HG03469 (cell line): ENCODE measurements around the gene TBCD.

Experiments
- ATAC-seq: cut with Tn5 transposase; IDR thresholded peaks from one replicate; pipeline ENCODE4 v1.9.1; 2021; ENCODE audit warnings: mild to moderate bottlenecking, moderate library complexity, moderate number of reproducible peaks; ENCODE audit not compliant: unreplicated experiment

TBCD gene

DNA sequence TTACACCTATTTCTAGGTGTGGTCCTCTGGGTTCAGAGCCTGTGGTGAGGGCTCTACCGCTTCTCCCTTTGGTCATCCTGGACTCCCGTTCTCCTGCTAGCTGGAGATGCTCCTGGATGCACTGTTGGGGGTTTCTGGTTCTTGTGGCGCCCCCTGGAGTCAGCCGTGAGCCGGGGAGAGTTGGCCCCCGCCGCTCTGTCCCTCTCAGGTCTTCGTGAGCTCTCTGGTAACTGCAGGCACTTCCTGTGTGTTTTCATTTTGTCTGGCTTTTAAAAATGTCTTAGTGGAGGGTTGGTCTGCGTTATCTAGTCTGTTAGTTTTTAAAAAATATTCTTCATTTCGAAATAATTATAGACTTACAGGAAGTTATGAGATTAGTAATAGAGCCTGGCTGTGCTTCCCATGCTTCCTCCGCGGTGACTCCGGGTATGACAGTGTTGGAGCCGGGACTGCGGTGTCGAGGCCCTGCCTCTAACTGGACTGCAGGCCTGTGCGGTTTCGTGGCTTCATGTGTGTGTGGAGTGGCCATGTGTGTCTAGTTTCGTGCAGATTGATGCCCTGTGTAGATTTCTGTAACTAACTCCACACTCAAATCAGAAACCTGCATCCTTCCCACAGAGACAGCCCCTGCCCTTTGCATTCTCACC is 166.0 kb downstream of the TBCD start:
- ATAC-seq, result no peak

DNA sequence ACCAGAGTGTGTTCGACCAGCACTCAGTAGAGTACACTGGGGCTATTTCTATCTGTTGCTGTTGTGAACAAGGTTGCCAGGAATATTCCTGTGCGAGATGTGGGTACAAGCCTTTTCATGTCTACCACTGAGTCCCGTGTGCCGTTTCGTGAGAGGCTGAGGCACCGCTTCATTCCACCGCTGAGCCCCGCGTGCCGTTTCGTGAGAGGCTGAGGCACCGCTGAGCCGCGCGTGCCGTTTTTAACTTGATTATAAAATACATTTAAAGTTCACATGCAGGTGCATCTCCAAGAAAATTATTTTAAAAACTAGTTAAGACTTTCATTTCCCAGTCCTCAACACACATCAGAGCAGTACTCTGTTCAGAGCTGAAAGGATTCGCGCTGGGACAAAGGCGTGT is 166.6 kb downstream of the TBCD start:
- ATAC-seq, result no peak

GRCh38 chr17:82920150-82920549 is 168.3 kb downstream of the TBCD start:
- ATAC-seq, result no peak

DNA sequence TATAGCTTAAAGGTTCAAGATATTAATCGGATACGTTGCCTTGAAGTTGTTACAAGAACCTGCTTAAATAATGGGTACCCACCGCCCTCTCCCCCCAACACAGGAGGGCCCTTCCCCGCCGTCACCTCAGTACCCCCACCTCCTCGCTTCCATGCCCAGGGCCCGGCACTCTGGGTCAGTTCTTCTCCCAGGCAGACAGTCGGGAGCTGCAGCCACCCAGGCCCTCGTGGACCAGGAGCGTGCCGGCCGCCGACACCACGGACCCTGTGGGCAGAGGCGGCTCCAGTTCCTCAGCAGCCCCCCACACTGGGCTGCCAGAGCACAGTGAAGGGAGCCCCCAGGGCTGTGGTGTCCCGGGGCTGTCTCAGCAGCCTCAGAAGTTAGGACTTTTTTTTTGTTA is 168.8 kb downstream of the TBCD start:
- ATAC-seq, result no peak

DNA sequence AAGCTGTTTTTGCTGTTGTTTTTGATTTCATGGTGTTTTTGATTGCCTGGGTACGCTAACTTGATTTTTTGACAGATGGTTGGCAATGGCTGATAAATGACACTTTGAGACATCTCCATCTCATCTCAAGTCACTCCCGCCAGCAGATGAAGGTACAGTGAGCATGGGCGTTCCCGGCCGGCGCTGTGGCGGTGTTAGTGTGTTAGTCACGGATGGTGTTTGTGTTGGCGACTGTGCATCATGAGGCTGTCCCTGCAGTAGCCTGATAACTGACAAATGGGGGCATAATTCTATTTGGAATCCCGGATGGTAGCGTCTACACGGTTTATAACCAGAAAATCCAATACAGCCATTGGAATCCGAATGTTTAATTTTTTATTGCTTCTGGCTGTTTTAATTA is 169.6 kb downstream of the TBCD start:
- no peak for ATAC-seq

- ATAC-seq, result no peak
Observed at GRCh38 chr17:82922646-82923045, 170.8 kb downstream of the TBCD start.

DNA sequence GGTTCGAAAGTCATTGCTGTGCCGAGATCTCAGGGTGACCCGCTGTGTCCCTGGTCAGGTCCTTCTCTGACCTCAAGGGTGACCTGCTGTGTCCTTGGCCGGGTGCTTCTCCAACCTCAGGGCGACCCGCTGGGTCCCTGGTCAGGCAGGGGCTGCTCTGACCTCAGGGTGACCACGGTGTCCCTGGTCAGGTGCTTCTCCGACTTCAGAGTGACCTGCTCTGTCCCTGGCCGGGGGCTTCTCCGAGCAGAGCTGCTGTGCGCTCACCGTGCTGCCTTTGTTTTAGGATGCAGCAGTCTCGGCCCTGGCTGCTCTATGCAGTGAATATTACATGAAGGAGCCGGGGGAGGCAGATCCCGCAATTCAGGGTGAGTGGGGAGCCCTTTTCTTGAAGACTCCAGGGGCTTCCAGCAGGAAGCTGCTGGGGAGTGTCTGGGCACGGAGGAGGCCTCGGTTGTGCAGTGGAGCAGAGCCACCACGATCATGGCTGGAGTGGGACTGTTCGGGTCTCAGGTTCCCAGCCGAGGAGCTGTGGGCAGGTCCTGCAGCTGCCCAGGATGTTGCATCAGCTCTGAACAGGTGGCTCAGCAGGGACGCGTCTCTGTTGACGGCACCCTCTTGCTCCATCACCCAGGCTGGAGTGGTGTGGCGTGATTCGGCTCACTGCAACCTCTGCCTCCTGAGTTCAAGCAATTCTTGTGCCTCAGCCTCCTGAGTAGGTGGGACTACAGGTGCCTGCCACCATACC is 171.7 kb downstream of the TBCD start:
- no peak for ATAC-seq

GRCh38 chr17:82924214-82924613 is 172.3 kb downstream of the TBCD start:
- no peak for ATAC-seq

DNA sequence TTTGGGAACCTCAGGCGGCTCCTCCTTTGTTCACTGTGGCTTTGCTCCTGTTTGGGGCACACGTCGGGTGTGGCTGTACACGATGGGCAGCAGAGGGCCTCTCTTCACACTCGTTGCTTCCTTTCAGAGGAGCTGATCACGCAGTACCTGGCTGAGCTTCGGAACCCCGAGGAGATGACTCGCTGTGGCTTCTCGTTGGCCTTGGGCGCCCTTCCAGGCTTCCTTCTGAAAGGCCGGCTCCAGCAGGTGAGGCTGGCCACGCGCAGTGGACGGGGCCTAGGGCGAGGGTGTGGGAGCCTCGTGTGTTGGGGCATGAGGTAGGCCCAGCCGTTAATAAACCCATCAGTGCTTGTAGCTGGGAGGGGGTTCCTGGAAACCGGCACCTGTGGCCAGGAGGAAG is 172.9 kb downstream of the TBCD start:
- no peak for ATAC-seq

- ATAC-seq, result no peak
Observed at GRCh38 chr17:82925336-82925735, 173.5 kb downstream of the TBCD start.

DNA sequence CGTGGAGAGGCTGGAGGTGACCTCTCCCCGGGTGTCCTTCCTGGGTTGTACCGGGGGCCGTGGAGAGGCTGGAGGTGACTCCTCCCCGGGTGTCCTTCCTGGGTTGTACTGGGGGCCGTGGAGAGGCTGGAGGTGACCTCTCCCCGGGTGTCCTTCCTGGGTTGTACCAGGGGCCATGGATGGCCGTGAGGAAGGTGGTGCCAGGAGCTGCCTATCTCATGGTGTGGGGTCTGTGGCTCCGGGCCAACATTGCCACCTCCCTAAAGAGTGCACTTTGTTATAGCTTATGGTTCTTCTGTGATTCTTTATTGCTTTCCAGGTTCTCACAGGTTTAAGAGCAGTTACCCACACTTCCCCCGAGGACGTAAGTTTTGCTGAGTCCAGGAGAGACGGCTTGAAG is 174.2 kb downstream of the TBCD start:
- no peak for ATAC-seq

GRCh38 chr17:82926716-82927115 is 174.9 kb downstream of the TBCD start:
- ATAC-seq, result no peak

DNA sequence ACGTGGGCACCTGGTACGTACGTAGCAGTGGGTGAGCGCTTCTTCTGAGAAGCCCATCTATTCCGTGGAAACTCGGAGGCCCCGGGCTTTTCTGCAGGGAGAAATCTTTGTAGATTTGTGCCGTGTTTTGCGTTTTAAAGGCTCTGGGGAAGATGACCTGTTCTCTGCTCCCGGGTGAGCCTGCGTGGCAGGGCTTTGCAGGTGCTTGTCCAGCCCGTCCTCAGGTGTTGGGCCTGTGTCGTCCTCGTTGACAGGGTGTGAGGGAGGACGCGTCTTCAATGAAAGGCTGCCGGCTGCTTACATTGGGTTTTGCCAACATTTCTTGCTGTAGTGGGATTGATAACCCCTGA is 175.4 kb downstream of the TBCD start:
- no peak for ATAC-seq

- ATAC-seq, result no peak
Observed at GRCh38 chr17:82927661-82928601, 176.1 kb downstream of the TBCD start.

- no peak for ATAC-seq
Observed at GRCh38 chr17:82929011-82929622, 177.3 kb downstream of the TBCD start.

DNA sequence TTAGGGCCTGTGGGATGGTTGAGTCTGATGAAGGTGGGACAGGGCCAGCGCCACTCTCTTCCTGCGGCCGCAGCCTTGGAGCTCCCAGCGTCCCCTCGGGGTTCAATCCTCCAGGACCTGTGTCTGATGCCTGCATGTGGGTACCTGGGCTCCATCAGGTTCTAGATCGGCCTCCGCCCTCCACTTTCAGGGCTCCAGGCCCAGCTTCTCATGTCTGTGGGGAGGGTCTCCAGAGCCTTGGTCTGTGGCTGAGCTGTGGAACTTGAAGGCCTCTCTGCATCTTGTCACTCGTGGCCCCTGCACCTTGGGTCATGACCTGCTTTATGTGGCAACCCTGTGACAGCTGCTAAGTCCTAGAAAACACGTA is 177.8 kb downstream of the TBCD start:
- no peak for ATAC-seq

DNA sequence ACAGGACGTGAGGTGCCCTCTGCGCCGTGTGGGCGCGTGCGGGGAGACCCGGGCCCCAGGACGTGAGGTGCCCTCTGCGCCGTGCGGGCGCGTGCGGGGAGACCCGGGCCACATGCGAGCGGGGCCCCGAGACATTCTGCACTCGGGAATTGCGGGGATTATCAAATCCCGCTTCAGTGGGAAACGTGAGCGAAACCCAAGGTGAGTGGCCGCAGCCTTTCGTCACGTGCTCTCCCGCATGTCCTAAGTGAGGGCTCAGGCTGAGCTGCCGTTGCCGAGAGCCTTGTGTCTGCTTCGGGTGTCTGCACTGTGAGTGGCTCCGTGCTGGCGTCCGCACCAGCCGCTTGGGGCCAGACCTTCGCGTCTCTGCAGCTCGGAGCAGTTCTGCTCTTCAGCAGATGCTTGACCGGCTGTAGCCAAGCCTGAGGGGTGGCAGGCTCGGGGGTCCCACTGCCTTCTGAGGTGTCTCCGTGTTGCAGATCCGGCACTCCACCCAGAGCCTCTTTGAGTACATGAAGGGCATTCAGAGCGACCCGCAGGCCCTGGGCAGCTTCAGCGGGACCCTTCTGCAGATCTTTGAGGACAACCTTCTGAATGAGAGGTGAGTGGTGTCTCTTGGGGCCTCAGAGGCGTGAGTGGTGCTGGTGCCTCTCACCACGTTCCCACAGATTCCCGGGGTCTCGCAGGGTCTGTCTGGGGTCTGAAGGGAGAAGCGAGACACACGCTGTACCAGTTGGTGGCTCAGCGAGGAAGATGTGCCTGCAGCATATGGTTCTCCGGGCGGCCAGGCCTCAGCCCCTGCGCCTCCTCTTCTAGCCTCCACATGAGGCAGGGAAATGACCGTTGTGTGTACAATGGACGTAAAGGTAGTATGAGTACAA is 178.4 kb downstream of the TBCD start:
- ATAC-seq, result no peak

DNA sequence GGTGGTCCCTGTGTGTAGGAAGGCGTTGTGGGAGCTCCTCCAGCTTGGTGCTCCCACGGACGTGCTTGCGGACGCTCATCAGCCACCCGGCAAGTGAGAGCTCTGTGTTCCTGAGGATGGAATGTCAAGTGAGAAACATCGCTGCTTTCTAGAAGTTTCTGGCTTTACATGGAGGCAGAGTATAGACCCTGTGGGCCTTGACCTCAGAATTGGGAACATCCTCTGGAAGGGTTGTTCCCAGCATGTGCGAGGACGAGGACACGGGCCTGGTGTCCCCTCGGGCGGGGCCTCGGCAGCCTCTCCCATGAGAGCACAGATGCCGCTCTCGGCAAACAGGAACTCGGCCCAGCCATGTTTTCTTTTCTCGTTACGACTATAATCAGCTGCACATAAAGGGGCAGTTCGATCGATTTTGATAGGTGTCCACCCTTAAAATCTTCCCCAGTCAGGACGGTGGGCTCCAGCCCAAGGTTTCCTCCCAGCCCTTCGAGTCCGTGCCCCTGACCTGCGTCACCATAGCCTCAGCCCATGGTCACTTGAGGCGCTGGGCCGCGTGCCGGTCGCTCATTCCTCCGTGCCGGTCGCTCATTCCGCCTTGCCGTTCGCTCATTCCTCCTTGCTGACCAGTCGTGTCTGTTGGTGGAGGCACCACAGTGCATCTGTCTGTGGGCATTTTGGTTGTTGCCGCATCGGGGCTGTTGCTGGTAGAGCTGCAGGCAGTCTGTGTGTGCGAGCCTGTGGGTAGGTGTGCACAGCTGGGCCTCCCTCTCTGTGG is 179.2 kb downstream of the TBCD start:
- no peak for ATAC-seq

DNA sequence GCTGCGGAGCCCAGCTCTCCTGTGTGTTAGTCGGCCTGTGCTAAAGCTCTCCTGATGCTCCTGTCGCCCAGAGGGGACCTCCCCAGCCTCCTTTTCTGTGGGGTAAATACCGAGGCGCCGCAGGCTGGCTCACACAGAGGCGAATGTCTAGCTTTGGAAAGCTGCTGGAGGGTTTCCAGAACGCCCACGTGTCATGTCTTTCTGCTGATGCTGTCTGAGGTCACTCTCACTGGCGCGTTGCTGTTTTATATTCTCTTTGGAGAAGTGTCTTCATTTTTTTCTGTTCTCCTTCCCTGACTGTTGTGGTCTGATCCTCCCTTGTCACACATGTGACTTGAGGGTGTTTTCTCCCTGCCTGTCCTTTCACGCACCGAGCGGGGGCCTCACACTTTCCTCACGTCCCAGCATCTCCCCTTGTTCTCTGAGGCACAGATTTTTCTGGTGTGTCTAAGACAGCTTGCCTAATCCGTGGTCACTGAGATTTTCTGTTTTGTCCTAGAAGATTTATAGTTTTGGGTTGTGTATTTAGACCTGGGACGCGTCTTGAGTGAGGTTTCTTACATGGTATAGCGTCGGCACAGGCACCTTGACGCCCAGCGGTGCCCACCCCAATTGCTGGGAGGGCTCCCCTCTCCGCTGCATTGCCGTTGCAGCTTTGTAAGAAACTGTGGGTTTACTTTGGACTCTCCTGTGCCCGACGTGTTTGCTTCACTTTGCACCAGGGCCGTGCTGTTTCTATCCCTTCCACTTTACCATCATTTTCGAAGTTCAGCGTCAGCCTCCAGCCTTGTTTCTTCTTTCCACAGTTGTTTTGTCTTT is 180.0 kb downstream of the TBCD start:
- no peak for ATAC-seq
